Raji (cell line): Measurements from ENCODE around the gene ZNF320.

Source experiments
- POLR2A ChIP-seq: IDR thresholded peaks from 2 replicates; pipeline ENCODE4 v1.6.1; 2011; ENCODE audit warnings: low read depth, low read length, control low read depth; ENCODE audit not compliant: insufficient read depth

Gene ZNF320

DNA sequence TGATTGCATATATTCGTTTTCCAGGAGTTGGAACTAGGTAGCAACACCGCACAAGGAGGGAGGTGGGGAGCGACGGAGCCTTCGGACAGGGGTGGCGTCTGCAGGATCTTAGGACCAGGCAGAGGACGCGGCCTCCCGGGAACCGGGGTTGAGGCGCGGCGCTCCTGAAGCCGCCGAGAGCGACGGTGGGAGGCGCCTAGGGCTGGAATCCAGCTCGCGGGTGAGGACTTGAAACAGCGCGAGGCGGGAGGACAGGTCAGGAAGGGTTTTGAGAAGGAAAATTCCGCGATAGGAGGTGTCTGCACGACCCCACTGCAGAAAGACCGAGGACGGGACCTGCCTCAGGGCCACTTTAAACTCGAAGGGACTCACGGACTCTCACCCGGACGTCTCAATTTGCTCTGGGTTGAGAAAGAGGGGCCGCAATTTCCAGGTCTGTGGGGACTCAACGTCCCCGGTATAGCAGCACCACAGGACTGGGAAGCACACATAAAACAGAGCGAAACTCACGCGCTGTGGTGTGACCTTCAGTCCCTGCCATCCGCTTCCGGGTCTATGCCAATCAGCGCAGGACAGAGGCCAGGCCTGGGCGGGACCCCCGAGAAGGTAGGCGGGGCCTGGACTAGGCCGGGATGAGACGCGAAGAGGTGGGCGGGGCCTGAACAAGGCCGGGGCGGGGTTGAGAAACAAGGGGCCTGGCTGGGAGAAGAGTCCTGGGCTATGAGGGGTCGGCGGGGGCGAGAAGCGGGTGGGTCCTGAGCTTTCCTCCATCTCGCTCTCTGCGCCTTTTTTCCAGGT lies at the start of gene ZNF320:
Gene ZNF320 (minus strand): TSS at position 498 of the 798 bp plus-strand sequence. CDS start 7,380 bp downstream, outside the sequence.
- TF ChIP-seq POLR2A, result peak; percentile 97

DNA sequence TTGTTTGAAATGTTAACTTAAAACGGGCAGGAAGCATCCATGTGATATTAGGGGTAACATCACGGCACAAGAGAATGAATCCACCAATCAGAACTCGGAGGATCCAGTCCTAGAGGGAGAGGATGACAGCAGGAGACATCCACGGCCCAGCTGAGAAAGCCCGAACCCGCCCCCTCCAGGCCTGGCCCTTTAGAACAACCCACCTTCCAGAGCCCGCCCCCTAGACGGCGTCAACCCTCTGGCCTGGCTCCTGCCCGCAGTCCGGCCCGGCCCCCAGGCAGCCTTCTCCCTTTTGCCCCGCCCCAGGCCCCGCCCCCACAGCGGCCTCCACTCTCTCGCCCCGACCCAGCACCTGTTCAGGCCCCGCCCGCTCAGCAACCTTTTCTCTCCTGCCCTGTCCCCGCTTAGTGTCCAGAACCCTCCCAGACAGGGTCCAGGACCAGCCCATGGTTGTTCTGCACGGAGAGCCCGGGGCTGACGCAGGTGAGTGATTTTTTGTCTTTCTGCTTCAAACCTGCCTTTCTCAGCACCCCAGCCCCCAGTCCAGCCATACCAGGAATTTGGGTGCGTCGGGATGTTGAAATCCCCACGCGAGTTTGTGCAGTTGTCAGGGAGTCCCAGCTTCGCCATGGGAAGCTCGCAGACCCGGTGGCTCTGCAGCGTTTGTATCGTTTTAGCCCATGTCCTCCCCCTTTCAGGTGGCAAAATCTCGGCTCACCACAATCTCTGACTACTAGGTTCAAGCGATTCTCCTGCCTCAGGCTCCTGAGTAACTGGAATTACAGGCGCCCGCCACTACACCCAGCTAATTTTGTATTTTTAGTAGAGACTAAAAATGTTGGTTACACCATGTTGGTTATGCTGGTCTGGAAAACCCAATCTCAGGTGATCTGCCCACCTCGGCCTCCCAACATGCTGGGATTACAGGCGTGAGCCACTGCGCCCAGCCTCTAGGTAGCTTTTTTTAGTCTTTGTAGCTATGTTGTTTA lies 49.2 kb upstream of the ZNF320 start:
- TF ChIP-seq POLR2A, result no peak

DNA sequence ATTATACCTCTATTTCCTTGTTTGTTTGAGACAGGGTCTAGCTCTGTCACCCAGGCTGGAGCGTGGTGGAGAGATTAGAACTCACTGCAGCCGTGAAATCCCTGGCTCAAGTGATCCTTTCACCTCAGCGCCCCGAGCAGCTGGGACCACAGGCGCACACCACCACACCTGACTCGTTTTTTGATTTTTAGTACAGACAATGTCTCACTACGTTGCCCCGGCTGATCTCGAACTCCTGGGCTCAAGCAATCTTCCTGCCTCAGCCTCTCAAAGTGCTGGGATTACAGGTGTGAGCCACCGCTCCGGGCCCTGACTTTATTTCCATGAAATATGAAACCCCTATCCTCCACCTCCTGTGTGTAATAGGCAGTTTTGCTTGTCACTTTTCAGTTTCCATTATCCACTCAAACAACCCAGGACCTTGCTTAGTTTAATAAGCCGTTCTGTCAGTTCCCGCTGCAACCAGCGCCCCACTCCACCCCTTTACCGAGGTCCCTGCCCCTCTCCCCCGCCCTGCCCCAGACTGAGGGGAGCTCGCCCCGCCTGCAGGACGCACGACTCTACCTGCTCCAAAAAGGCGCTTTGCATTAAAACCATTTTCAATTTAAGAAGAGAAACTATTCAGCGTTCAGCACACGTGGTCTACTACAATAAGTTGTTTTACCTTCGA lies 48.4 kb upstream of the ZNF320 start:
- no peak for TF ChIP-seq POLR2A

DNA sequence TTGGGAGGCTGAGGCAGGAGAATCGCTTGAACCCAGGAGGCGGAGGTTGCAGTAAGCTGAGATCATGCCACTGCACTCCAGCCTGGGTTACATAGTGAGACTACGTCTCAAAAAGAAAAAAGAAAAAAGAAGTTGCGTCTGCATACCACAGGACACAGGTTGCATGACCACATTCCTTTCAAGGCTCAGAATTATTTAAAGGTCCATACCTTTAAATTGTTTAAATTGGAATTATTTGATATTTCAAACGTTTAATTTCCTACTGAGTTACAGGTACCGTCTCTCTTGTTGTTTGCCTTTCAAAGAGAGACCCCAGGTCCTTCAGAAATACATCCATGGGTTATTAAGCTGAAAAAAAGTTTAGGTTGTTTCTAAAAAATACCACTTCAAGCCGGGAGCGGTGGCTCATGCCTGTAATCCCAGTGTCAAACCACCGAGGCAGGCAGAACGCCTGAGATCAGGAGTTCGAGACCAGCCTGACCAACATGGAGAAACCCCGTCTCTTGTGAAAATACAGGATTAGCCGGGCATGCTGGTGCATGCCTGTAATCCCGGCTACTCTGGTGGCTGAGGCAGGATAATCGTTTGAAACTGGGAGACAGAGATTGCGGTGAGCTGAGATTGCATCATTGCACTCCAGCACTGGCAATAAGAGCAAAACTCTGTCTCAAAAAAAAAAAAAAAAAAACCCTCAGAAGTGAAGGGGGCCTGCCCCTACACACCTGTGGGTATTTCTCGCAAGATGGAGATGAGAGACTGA lies 46.6 kb upstream of the ZNF320 start:
- no peak for TF ChIP-seq POLR2A

DNA sequence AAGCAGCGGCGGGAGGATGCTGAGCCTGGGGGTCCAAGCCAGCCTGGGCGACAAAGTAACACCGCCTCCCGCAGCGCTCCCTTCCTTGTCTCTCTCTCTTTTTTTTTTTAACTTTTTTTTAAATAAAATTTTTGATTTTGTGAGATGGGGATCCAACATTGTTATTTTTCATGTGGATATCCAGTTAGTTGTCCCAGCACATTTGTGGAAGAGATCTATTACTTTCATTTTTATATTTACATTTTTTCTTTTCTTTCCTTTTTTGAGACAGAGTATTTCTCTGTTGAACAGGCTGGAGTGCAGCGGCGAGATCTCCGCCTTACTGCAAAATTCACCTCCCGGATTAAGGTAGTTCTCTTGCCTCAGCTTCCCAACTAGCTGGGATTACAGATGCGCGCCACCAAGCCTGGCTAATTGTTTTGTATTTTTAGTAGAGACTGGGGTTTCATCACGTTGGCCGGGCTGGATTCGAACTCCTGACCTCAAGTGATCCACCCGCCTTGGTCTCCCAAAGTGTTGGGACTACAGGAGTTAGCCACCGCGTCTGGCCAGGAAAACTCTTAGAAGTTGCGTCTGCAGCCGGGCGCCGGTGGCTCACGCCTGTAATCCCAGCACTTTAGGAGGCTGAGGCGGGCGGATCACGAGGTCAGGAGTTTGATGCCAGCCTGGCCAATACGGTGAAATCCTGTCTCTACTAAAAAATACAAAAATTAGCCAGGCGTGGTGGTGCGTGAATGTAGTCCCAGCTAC lies 45.9 kb upstream of the ZNF320 start:
- no peak for TF ChIP-seq POLR2A

DNA sequence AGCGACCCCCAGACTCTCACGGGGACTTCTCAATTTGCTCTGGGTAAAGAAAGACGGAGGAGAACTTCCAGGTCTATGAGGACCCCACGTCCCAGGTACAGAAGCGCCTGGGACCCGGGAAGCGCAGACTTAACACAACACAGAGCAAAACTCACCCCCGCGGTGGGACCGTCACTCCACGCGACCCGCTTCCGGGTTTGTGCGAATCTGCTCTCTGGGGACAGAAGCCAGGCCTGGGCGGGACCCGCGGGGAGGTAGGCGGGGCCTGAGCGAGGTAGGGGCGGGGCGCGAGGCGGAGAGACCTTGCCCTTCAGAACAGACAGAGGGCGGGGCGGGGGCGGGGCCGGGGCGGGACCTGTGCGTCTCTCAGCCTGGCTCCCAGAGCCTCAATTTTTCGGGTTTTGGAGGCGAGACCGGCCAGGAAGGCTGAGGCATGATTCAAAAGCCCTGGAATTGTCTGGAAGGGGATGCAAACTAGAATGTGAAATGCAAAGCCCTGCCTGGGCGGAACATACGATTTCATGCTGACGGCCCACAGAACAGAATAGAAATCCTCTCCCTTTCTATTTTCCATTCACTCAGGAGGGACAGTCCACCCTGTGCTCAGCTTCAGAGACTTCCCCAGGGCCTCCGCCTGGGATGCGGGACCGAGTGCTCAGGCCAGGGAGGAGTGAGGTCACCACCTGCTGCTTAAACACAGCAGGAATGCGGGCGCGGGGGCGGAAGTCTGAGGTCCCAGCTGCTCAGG lies 45.1 kb upstream of the ZNF320 start:
- peak; percentile 87 for TF ChIP-seq POLR2A

DNA sequence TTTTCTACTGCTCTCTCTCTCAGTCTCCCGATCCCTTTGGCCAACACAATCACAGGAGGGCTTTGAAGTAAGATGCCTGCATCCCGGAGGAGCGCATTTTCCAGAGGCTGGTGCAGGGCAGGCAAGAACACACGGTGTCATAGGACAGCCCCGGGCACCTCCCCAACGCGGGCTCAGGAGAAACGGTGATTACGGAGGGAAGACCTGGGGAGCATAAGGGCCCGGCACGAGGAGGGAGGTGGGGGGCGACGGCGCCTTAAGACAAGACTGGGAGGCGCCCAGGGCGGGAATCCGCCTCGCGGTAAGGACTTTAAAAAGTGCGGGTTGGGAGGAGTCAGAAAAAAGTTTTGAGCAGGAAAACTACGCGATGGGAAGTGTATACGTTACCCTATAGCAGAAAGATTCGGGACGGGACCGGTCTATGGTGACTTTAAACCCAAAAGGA lies 44.5 kb upstream of the ZNF320 start:
- TF ChIP-seq POLR2A, result no peak

DNA sequence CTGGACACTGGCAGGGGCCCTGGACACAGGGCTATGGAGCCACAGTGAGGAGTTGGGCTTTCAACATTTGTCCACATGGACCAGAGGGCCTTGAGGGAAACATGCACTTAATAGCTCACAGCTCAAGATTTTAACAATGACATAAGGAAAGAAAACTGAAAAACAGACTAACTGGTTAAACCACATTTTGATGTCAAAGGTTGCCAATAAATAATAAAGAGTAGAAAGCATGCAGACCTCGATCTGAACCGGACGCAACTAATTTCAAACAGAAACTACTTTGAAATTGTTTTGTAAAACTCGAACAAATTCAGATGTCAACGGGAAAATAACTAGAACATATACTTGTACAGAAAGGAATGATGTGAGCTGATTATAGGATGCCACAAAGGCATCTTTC lies 41.3 kb upstream of the ZNF320 start:
- no peak for TF ChIP-seq POLR2A

DNA sequence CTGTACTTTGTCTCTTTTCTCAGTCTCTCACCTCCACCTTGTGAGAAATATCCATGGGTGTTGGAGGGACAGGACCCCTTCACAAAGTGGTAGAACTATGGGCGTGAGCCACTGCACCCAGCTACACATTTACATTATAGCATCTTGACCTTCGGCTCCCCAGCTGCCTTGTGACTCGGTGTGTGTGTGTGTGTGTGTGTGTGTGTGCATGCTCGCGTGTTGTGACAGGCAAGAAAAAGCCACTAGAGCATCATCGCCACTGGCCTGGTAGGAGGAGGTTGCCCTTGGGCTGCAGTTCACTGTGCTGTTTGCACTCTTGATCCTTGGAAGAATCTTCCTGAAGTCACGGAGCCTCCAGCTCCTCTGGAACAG lies 39.5 kb upstream of the ZNF320 start:
- TF ChIP-seq POLR2A, result no peak

DNA sequence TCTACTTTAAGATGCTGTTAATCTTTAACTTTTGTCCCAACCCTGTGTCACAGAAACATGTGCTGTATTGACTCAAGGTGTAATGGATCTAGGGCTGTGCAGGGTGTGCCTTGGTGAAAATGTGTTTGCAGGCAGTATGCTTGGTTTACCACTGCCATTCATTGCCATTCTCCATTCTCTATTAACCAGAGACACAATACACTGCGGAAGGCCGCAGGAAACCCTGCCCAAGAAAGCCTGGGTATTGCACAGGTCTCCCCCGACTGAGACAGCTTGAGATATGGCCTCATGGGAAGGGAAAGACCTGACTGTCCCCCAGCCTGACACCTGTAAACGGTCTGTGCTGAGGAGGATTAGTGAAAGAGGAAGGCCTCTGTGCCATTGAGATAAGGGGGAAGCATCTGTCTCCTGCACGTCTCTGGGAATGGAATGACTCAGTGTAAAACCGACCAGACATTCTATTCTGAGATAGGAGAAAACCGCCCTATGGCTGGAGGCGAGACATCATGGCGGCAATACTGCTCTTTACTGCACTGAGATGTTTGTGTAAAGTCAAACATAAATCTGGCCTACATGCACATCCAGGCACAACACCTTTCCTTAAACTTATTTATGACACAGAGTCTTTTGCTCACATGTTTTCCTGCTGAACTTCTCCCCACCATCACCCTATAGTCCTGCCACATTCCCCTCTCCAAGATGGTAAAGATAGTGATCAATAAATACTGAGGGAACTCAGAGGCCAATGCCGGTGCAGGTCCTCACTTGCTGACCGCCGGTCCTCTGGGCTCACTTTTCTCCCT lies 38.9 kb upstream of the ZNF320 start:
- TF ChIP-seq POLR2A, result no peak

DNA sequence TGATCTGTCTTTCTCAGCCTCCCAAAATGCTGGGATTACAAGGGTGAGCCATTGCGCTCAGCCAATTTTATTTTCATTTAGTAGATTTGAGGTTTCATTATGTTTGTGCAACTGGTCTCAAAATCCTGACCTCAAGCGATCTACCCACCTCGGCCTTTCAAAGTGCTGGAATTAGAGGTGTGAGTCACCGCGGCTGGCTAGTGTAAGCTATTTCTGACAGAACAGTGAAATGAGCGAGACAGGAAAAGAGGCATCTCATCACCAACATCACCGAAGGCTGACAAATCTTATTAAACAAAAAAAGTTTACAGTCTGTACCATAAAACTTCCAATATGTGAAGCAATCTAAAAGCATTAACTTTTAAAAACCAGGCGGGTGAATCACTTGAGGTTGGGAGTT lies 38.0 kb upstream of the ZNF320 start:
- TF ChIP-seq POLR2A, result no peak
